ENCODE results near the gene INPPL1. TPM values are rescaled to one million over a fixed set of nuclear protein-coding genes. Genes with fewer than 3 reads are reported as not detected.
"Not testable (repeated sequence)": the region's sequence is repeated elsewhere in the genome, so short reads cannot be mapped to it uniquely, and the experiment has no call there.

The INPPL1 gene
- polyA plus RNA-seq, 4 donors: 122 to 185 (median 163) TPM

- no peak for DNase-seq (ENCODE audit: low read depth in 4 of 4, low spot score in 3 of 4)
Measured at GRCh38 chr11:72242141-72242540, 17.6 kb downstream of the INPPL1 start.

GRCh38 chr11:72243173-72244059 lies 18.8 kb downstream of the INPPL1 start:
- DNase-seq (ENCODE audit: low read depth in 4 of 4, low spot score in 3 of 4): no peak

- DNase-seq (ENCODE audit: low read depth in 4 of 4, low spot score in 3 of 4): no peak
Measured at GRCh38 chr11:72244060-72244360, 19.4 kb downstream of the INPPL1 start, which contains the start of gene PHOX2A. TSS of gene PHOX2A (minus strand) at chr11:72244176. CDS start at chr11:72244004, 172 bp downstream.

GRCh38 chr11:72244361-72245262 lies 20.0 kb downstream of the INPPL1 start:
- no peak for DNase-seq (ENCODE audit: low read depth in 4 of 4, low spot score in 3 of 4)

- no peak for DNase-seq (ENCODE audit: low read depth in 4 of 4, low spot score in 3 of 4)
Measured at GRCh38 chr11:72245263-72245816, 20.8 kb downstream of the INPPL1 start.

GRCh38 chr11:72247584-72247983 lies 23.0 kb downstream of the INPPL1 start:
- no peak for DNase-seq (ENCODE audit: low read depth in 4 of 4, low spot score in 3 of 4)

GRCh38 chr11:72249961-72250360 lies 25.4 kb downstream of the INPPL1 start:
- DNase-seq (ENCODE audit: low read depth in 4 of 4, low spot score in 3 of 4): no peak

- DNase-seq (ENCODE audit: low read depth in 4 of 4, low spot score in 3 of 4): no peak
Measured at GRCh38 chr11:72250661-72251464, 26.3 kb downstream of the INPPL1 start.

GRCh38 chr11:72251614-72252013 lies 27.0 kb downstream of the INPPL1 start:
- no peak for DNase-seq (ENCODE audit: low read depth in 4 of 4, low spot score in 3 of 4)

GRCh38 chr11:72253392-72253791 lies 28.8 kb downstream of the INPPL1 start:
- DNase-seq (ENCODE audit: low read depth in 4 of 4, low spot score in 3 of 4): no peak

- DNase-seq (ENCODE audit: low read depth in 4 of 4, low spot score in 3 of 4): no peak
Measured at GRCh38 chr11:72254299-72254993, 29.9 kb downstream of the INPPL1 start.

- DNase-seq (ENCODE audit: low read depth in 4 of 4, low spot score in 3 of 4): no peak
Measured at GRCh38 chr11:72257570-72257969, 33.0 kb downstream of the INPPL1 start.

- no peak for DNase-seq (ENCODE audit: low read depth in 4 of 4, low spot score in 3 of 4)
Measured at GRCh38 chr11:72259490-72259889, 34.9 kb downstream of the INPPL1 start.

- no peak for DNase-seq (ENCODE audit: low read depth in 4 of 4, low spot score in 3 of 4)
Measured at GRCh38 chr11:72260574-72260973, 36.0 kb downstream of the INPPL1 start.

- DNase-seq (ENCODE audit: low read depth in 4 of 4, low spot score in 3 of 4): no peak
Measured at GRCh38 chr11:72263361-72263760, 38.8 kb downstream of the INPPL1 start.

- DNase-seq (ENCODE audit: low read depth in 4 of 4, low spot score in 3 of 4): no peak
Measured at GRCh38 chr11:72265951-72266350, 41.4 kb downstream of the INPPL1 start.

GRCh38 chr11:72266960-72267359 lies 42.4 kb downstream of the INPPL1 start:
- not testable (repeated sequence) for DNase-seq (ENCODE audit: low read depth in 4 of 4, low spot score in 3 of 4)

GRCh38 chr11:72267956-72268617 lies 43.5 kb downstream of the INPPL1 start:
- DNase-seq (ENCODE audit: low read depth in 4 of 4, low spot score in 3 of 4): no peak

- DNase-seq (ENCODE audit: low read depth in 4 of 4, low spot score in 3 of 4): no peak
Measured at GRCh38 chr11:72271980-72272379, 47.4 kb downstream of the INPPL1 start.

Measured in left renal pelvis (tissue), 4 donors.